ENCODE results near the gene AIFM3.

GRCh38 chr22:20964799-20965103 is 2.3 kb upstream of the AIFM3 start:
- TF ChIP-seq EZH2 (IDR thresholded peaks at IDR 0.05; ENCODE audit: low read depth, unreplicated experiment) (no peak), EZH2phosphoT487 (IDR thresholded peaks at IDR 0.05; ENCODE audit: unreplicated experiment) (no peak), CTCF (conservative IDR thresholded peaks at IDR 0.05; ENCODE audit: low read depth in 2 of 2) (no peak), ZNF114 (CRISPR knock-in tag; IDR thresholded peaks at IDR 0.05) (no peak), JUNB (IDR thresholded peaks at IDR 0.05; ENCODE audit: unreplicated experiment) (no peak), REST (IDR thresholded peaks at IDR 0.05; ENCODE audit: unreplicated experiment) (no peak), NANOG (IDR thresholded peaks at IDR 0.05; ENCODE audit: borderline replicate concordance) (no peak), POLR2AphosphoS5 (IDR thresholded peaks at IDR 0.05; ENCODE audit: low read depth) (no peak)
- TF ChIP-seq, protein P1, sequence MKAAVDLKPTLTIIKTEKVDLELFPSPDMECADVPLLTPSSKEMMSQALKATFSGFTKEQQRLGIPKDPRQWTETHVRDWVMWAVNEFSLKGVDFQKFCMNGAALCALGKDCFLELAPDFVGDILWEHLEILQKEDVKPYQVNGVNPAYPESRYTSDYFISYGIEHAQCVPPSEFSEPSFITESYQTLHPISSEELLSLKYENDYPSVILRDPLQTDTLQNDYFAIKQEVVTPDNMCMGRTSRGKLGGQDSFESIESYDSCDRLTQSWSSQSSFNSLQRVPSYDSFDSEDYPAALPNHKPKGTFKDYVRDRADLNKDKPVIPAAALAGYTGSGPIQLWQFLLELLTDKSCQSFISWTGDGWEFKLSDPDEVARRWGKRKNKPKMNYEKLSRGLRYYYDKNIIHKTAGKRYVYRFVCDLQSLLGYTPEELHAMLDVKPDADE (IDR thresholded peaks at IDR 0.05) = no peak
